M059J (cell line): ENCODE results near the gene UTP4. TPM values are rescaled to one million over a fixed set of nuclear protein-coding genes. Genes with fewer than 3 reads are reported as not detected.
"Not testable (repeated sequence)": the region's sequence is repeated elsewhere in the genome, so short reads cannot be mapped to it uniquely, and the experiment has no call there.

Source experiments
- DNase-seq: peaks from one replicate; pipeline ENCODE4 v3.0.0-alpha.2; 2012; ENCODE audit warnings: low read depth
- total RNA-seq: library from RNA; depleted of rRNA; stranded (reverse); fragments of >200 nt; shearing (Covaris generic); gene quantifications from 2 replicates; pipeline ENCODE4 v1.2.3, GENCODE V29; 2014

Gene UTP4
- total RNA-seq, 1 experiment from 2014 or later, result 37.4 TPM

- no peak for DNase-seq
Measured at GRCh38 chr16:69110406-69110805, 22.0 kb upstream of the UTP4 start.

DNA sequence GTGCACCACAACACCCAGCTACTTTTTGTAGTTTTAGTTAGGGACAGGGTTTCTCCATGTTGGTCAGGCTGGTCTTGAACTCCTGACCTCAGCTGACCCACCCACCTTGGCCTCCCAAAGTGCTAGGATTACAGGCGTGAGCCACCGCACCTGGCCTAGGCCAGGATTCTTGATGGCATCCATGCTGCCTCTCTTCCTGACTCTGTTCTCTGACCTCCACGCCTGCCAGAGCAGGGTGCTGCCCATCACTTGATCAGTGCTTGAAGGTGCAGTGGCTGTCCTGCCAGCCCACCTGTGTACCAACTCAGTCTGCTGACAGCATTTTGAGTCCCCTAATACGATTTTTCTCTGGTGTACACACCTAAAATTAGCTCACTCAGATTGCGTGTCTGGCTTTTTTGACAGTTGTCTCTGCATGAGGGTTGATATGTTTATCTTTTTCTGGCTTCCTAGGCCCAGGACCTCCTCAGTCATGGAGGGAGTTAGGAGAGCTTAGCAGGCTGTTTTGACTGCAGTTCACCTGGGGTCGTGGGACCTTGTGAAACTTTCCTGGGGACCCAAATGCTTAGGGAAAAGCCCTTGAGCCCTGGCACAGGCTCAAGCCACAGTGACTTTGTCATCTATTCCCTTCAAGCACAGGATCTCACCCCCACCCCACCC is 21.1 kb upstream of the UTP4 start:
- DNase-seq, result no peak

DNA sequence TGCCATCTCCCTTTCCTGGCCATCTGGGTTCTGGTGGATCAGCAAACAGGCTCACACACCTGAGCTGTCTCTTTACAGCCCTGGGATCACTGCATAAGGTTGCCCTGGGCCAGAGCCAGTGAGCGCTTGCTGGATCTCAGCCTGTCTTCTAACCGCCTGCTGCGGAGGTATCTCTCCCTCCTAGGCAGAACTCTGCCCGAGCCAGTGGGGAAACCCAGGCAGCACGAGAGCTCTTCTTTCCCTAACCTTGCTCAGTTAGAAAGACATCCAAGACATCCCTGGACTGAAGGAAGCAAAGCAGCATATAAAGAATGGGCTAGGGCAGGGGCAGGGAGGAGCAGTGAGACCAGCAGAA is 20.6 kb upstream of the UTP4 start:
- DNase-seq, result no peak

GRCh38 chr16:69112285-69113129 is 19.9 kb upstream of the UTP4 start:
- peak; percentile 47 for DNase-seq

GRCh38 chr16:69113216-69113615 is 19.2 kb upstream of the UTP4 start:
- DNase-seq, result peak; percentile 38

DNA sequence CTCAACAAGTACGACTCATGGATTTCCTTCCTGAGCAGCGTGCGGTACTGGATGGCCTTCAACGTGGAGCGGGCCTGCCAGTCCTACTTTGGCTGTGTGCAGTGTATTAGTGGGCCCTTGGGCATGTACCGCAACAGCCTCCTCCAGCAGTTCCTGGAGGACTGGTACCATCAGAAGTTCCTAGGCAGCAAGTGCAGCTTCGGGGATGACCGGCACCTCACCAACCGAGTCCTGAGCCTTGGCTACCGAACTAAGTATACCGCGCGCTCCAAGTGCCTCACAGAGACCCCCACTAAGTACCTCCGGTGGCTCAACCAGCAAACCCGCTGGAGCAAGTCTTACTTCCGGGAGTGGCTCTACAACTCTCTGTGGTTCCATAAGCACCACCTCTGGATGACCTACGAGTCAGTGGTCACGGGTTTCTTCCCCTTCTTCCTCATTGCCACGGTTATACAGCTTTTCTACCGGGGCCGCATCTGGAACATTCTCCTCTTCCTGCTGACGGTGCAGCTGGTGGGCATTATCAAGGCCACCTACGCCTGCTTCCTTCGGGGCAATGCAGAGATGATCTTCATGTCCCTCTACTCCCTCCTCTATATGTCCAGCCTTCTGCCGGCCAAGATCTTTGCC is 18.0 kb upstream of the UTP4 start:
- no peak for DNase-seq

DNA sequence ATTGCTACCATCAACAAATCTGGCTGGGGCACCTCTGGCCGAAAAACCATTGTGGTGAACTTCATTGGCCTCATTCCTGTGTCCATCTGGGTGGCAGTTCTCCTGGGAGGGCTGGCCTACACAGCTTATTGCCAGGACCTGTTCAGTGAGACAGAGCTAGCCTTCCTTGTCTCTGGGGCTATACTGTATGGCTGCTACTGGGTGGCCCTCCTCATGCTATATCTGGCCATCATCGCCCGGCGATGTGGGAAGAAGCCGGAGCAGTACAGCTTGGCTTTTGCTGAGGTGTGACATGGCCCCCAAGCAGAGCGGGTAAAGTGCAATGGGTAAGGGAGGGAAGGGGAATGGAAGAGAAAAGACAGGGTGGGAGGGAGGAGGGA is 17.5 kb upstream of the UTP4 start:
- no peak for DNase-seq

GRCh38 chr16:69115361-69115760 is 17.1 kb upstream of the UTP4 start:
- DNase-seq, result no peak

GRCh38 chr16:69115837-69116236 is 16.6 kb upstream of the UTP4 start:
- DNase-seq, result no peak

- no peak for DNase-seq
Measured at GRCh38 chr16:69116256-69116875, 16.1 kb upstream of the UTP4 start.

DNA sequence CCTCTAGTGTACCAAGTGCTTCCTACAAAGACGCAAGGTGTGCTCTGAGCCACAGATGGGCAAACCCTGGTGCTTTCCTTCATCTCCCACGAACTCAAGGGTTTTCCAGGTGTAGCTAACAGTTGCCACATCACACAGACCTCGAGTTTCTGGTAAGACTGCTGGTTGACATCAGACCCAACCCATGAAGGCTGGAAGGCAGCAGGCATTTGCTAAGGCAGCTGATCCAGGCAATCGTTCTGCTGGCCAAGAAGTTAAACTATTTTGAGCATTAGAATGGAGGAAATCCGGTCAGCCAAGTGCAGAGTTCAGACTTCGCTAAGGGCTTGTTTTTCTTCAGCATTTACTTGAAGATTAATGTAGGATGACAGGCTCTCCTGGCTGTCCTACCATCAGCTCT is 15.5 kb upstream of the UTP4 start:
- DNase-seq, result no peak

- no peak for DNase-seq
Measured at GRCh38 chr16:69118468-69118867, 14.0 kb upstream of the UTP4 start.

DNA sequence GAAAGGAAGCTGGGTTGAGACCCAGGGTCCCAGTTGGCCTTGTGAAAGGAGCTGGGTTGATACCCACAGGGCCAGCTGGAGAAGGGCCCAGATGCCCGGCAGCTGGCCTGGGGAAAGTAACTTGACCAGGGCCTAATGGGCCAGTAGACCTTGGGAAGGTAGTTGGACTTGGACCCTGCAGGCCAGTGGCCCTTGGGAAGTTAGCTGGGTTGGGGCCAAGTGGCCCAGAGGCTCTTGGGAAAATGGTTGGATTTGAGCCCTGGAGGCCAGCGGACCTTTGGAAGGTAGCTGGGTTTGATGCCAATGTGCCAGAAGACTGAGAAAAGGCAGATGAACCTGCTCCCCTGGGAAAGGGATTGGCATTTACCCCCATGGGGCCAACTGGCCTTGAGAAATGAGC is 13.5 kb upstream of the UTP4 start:
- DNase-seq, result no peak

GRCh38 chr16:69119536-69119935 is 12.9 kb upstream of the UTP4 start:
- no peak for DNase-seq

- no peak for DNase-seq
Measured at GRCh38 chr16:69120096-69120664, 12.3 kb upstream of the UTP4 start.

GRCh38 chr16:69123910-69124309 is 8.5 kb upstream of the UTP4 start:
- DNase-seq, result peak; percentile 77

- DNase-seq, result not testable (repeated sequence)
Measured at GRCh38 chr16:69124406-69124805, 8.0 kb upstream of the UTP4 start.

DNA sequence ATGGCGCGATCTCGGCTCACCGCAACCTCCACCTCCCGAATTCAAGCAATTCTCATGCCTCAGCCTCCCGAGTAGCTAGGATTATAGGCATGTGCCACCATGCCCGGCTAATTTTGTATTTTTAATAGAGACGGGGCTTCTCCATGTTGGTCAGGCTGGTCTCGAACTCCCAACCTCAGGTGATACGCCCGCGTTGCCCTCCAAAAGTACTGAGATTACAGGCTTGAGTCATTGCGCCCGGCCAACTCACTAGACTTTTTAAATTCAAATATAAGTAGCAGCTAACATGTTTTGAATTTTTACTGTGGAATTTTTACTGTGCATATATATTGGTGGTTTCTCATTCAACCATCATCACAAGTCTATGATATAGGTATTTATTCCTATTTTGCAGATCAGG is 7.5 kb upstream of the UTP4 start:
- DNase-seq, result not testable (repeated sequence)

DNA sequence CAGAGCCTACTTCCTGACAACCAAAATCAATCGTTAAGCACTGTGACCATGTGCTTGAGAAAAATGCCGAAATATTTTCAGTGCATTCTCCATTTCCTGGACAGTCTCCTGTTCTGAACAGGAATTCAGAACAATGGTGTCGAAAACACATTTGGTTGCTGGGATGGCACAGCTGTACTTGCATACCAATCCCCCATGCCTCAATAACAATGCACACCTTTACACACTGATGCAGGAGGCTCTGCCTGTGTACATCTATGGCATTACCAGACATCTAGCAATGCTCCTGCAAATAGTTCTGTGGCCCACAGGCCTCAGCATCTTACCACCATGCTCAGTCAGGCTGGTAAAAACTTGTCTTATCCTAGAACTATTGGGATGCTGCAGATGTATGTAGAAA is 6.2 kb upstream of the UTP4 start:
- no peak for DNase-seq

GRCh38 chr16:69126801-69127200 is 5.6 kb upstream of the UTP4 start:
- not testable (repeated sequence) for DNase-seq

- DNase-seq, result no peak
Measured at GRCh38 chr16:69127966-69128510, 4.4 kb upstream of the UTP4 start.

GRCh38 chr16:69130461-69130860 is 2.0 kb upstream of the UTP4 start:
- DNase-seq, result no peak
